Cardiac muscle cell (in vitro differentiated cells and primary cell): ENCODE results near the gene HSFY1. TPM values are rescaled to one million over a fixed set of nuclear protein-coding genes. Genes with fewer than 3 reads are reported as not detected.
"Not testable (repeated sequence)": the region's sequence is repeated elsewhere in the genome, so short reads cannot be mapped to it uniquely, and the experiment has no call there.

Experiments
- DNase-seq, 2 donors: peaks; one replicate each; pipeline versions ENCODE4 v3.0.0 to v3.0.0-alpha.2; 2010 to 2017; ENCODE audit warnings: low read depth in 1 of 2, low spot score in 1 of 2
- H3K27ac ChIP-seq: fragments of 200-600 bp; sonication (generic); 2 replicates; pipeline ENCODE4 v1.5.1; 2016
- H3K27me3 ChIP-seq: fragments of 200-600 bp; sonication (generic); 2 replicates; pipeline ENCODE4 v1.6.0; 2016; ENCODE audit warnings: control low read depth
- H3K36me3 ChIP-seq: fragments of 200-600 bp; sonication (generic); 2 replicates; pipeline ENCODE4 v1.5.1; 2016; ENCODE audit warnings: control low read depth
- H3K4me1 ChIP-seq: fragments of 200-600 bp; sonication (generic); 2 replicates; pipeline ENCODE4 v1.8.1; 2017; ENCODE audit warnings: low read depth, mild to moderate bottlenecking, mixed run types
- H3K4me3 ChIP-seq: fragments of 200-600 bp; sonication (generic); 2 replicates; pipeline ENCODE4 v1.5.1; 2016; ENCODE audit warnings: mild to moderate bottlenecking
- H3K9me3 ChIP-seq: fragments of 200-600 bp; sonication (generic); 2 replicates; pipeline ENCODE4 v1.5.1; 2017; ENCODE audit warnings: low read depth, mild to moderate bottlenecking, control low read depth
- polyA plus RNA-seq: library from polyadenylated mRNA; unstranded; fragments of >200 nt; fragmentation: Nextera tagmentation; extraction: Ambion mirVana; gene quantifications from 2 replicates; pipeline ENCODE4 v1.2.1, GENCODE V29; 2016
- total RNA-seq: library from RNA; depleted of rRNA; stranded (reverse); fragments of >200 nt; gene quantifications from 2 replicates; pipeline ENCODE4 v1.2.3, GENCODE V29; 2016

The HSFY1 gene
- not detected in 2 replicates for total RNA-seq
- polyA plus RNA-seq = not detected in 2 replicates

- H3K9me3 ChIP-seq, DNase-seq, H3K36me3 ChIP-seq, H3K27ac ChIP-seq, H3K4me1 ChIP-seq, H3K4me3 ChIP-seq, H3K27me3 ChIP-seq: not testable (repeated sequence)
These were observed at the start of gene HSFY1 for GRCh38 chrY:18546420-18546819. TSS of gene HSFY1 (plus strand) at chrY:18546720. CDS start at chrY:18546788, 68 bp downstream.

- not testable (repeated sequence) for H3K27ac ChIP-seq, DNase-seq, H3K4me3 ChIP-seq, H3K4me1 ChIP-seq, H3K27me3 ChIP-seq, H3K36me3 ChIP-seq, H3K9me3 ChIP-seq
These were observed 42.3 kb upstream of the HSFY1 start for GRCh38 chrY:18504266-18504665.

GRCh38 chrY:18530995-18531655, 15.4 kb upstream of the HSFY1 start:
- not testable (repeated sequence) for H3K4me1 ChIP-seq, H3K36me3 ChIP-seq, H3K27me3 ChIP-seq, H3K9me3 ChIP-seq, H3K27ac ChIP-seq, DNase-seq, H3K4me3 ChIP-seq

- H3K4me3 ChIP-seq, H3K4me1 ChIP-seq, H3K36me3 ChIP-seq, DNase-seq, H3K27me3 ChIP-seq, H3K9me3 ChIP-seq, H3K27ac ChIP-seq: not testable (repeated sequence)
These were observed 7.6 kb upstream of the HSFY1 start for GRCh38 chrY:18538952-18539351.

- not testable (repeated sequence) for H3K27me3 ChIP-seq, DNase-seq, H3K4me3 ChIP-seq
These were observed 6.6 kb downstream of the HSFY1 start for GRCh38 chrY:18553132-18553531.

GRCh38 chrY:18565915-18566314, 19.4 kb downstream of the HSFY1 start:
- H3K4me1 ChIP-seq, H3K27ac ChIP-seq, DNase-seq, H3K9me3 ChIP-seq, H3K36me3 ChIP-seq, H3K4me3 ChIP-seq, H3K27me3 ChIP-seq: not testable (repeated sequence)

More at GRCh38 chrY:18553132-18553531, 6.6 kb downstream of the HSFY1 start:
- H3K4me1 ChIP-seq, H3K36me3 ChIP-seq, H3K9me3 ChIP-seq, H3K27ac ChIP-seq: not testable (repeated sequence)

Other genes with a start within 250 kb of the HSFY1 start
- gene HSFY2, start 227.0 kb downstream of the HSFY1 start, total RNA-seq = not detected in 2 replicates
- gene HSFY2, start 227.0 kb downstream of the HSFY1 start, polyA plus RNA-seq = not detected in 2 replicates